ENCODE data around the gene RICTOR. TPM values are rescaled to one million over a fixed set of nuclear protein-coding genes. Genes with fewer than 3 reads are reported as not detected.
A peak's percentile ranks its signal among the peaks of the same experiment; 100 is the strongest.

RICTOR gene
- total RNA-seq, 4 donors from 2014 or later = 24.0 to 46.1 (median 31.9) TPM

DNA sequence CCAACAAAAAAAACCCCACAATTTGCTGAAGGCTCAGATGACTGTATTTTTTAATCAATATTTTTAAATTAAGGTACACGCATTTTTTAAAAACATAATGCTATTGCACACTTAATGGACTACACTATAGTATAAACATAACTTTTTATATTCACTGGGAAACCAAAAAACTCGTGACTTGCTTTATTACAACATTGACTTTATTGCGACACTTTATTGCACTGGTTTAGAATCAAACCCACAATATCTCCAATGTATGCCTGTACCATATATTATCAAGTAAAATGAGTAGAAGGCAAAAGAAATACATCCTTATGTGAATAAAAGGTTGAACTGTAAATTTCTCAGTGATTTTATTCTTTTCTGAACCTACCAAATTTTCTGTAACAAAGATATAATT, 53.7 kb downstream of the RICTOR start:
- WGBS, 2 donors (ENCODE audit: low coverage in 1 of 2) = 90% methylated on average over 3 of the region's 3 CpGs
- Histone ChIP-seq H3K36me3 (peaks cover 0 to 24% of the 10 kb centered on the region in 2 donors), H3K4me3 (no peak overlapping the region), H3K27ac (no peak overlapping the region), H3K27me3 (no peaks in the 10 kb centered on the region), H3K9me3 (peaks cover 0 to under 1% (median 0%) of the 10 kb centered on the region in 3 donors), H3K4me1 (peaks cover 6 to 43% (median 6%) of the 10 kb centered on the region in 3 donors)
- TF ChIP-seq EP300 (IDR thresholded peaks at IDR 0.05) (no peak), POLR2AphosphoS5 (IDR thresholded peaks at IDR 0.05) (no peak)
- TF ChIP-seq, protein P1, sequence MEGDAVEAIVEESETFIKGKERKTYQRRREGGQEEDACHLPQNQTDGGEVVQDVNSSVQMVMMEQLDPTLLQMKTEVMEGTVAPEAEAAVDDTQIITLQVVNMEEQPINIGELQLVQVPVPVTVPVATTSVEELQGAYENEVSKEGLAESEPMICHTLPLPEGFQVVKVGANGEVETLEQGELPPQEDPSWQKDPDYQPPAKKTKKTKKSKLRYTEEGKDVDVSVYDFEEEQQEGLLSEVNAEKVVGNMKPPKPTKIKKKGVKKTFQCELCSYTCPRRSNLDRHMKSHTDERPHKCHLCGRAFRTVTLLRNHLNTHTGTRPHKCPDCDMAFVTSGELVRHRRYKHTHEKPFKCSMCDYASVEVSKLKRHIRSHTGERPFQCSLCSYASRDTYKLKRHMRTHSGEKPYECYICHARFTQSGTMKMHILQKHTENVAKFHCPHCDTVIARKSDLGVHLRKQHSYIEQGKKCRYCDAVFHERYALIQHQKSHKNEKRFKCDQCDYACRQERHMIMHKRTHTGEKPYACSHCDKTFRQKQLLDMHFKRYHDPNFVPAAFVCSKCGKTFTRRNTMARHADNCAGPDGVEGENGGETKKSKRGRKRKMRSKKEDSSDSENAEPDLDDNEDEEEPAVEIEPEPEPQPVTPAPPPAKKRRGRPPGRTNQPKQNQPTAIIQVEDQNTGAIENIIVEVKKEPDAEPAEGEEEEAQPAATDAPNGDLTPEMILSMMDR (IDR thresholded peaks at IDR 0.05) = no peak
- ATAC-seq = no peak

DNA sequence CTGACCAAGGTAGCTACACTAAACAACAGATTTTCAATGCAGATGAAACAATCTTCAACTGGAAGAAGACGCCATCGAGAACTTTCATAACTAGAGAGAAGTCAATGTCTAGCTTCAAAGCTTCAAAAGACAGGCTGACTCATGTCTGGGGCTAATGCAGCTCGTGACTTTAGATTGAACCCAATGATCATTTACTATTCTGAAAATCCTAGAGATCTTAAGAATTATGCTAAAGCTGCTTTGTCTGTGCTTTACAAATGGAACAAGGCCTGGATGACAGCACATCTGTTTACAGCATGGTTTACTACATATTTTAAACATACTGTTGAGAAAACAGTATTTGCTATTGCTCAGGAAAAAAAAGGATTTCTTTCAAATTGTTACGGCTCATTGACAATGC, 54.9 kb downstream of the RICTOR start:
- 84 to 86% methylated on average over 4 of the region's 4 CpGs for WGBS, 2 donors (ENCODE audit: low coverage in 1 of 2)
- H3K27ac ChIP-seq = no peak overlapping the region
- H3K27me3 ChIP-seq = no peaks in the 10 kb centered on the region
- H3K9me3 ChIP-seq = no peaks in the 10 kb centered on the region
- H3K36me3 ChIP-seq = peaks cover 0 to 24% of the 10 kb centered on the region in 2 donors
- no peak overlapping the region for H3K4me3 ChIP-seq
- no peak for ATAC-seq
- TF ChIP-seq EP300 (IDR thresholded peaks at IDR 0.05) (no peak), POLR2A (IDR thresholded peaks at IDR 0.05) (no peak), POLR2AphosphoS5 (IDR thresholded peaks at IDR 0.05) (no peak)
- TF ChIP-seq, protein P1 (IDR thresholded peaks at IDR 0.05) = no peak
- H3K4me1 ChIP-seq = peaks cover 6 to 48% (median 10%) of the 10 kb centered on the region in 3 donors

DNA sequence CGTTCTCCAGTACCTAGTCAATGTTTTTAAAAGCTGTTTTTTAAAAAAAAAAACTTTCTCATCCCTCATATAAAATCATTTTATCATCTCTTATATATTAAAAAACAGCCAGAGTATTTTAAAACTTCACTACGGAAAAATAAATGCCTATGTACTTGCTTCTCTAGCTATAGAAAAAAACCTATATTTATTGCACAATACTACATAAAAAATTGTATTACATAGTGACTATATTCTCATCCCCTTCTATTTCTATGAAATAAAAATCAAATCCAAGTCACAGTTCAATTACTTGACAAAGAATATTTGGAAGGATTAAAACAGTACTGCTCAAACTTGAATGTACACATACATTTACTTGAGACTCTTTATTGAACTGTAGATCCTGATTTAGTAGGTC, 56.7 kb downstream of the RICTOR start:
- Histone ChIP-seq H3K36me3 (peaks cover 0 to 24% of the 10 kb centered on the region in 2 donors), H3K27me3 (no peaks in the 10 kb centered on the region), H3K4me3 (no peak overlapping the region), H3K27ac (no peak overlapping the region), H3K9me3 (no peaks in the 10 kb centered on the region), H3K4me1 (peaks cover 6 to 37% (median 17%) of the 10 kb centered on the region in 3 donors)
- no peak for ATAC-seq
- WGBS, 2 donors (ENCODE audit: low coverage in 1 of 2) = 82 to 98% methylated on average over 2 of the region's 2 CpGs
- TF ChIP-seq POLR2A (IDR thresholded peaks at IDR 0.05) (no peak), EP300 (IDR thresholded peaks at IDR 0.05) (no peak)
- TF ChIP-seq, protein P1 (IDR thresholded peaks at IDR 0.05) = no peak

DNA sequence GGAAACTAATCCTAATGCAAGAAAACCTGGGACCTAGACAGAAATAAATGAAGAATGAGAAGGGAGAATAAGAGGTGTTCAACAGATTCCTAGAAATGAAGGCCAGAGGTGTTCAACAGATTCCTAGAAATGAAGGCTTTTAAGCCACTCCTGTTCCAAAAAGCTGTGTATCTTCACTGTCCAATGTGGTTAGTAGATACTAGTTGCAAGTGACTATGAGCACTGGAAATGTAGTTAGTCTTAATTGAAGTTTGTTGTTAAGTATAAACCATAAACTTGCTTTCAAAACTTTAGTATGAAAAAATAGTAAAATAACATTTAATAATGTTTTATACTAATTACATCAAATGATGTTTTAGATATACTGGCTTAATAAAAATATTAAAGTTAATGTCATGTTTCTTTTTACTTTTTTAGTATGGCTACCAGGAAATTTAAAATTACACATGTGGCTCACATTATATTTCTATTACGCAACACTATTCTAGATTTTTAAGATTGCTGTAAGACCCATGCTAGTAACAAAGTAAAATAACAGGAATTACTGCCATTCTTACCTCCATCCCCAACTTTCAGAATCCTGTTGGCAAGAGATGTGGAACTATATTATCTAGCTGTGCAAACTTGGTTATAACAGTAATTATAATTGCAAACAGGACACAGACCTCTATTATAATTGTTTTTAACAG, 57.5 kb downstream of the RICTOR start:
- WGBS, 2 donors (ENCODE audit: low coverage in 1 of 2) = 96 to 100% methylated on average over 1 of the region's 1 CpG
- Histone ChIP-seq H3K4me3 (no peak overlapping the region), H3K9me3 (no peaks in the 10 kb centered on the region), H3K36me3 (peaks cover 0 to 30% of the 10 kb centered on the region in 2 donors), H3K27ac (peak overlapping the region in 2 of 4 donors; percentile 72 to 81), H3K4me1 (peaks cover 5 to 36% (median 17%) of the 10 kb centered on the region in 3 donors), H3K27me3 (no peaks in the 10 kb centered on the region)
- TF ChIP-seq POLR2A (IDR thresholded peaks at IDR 0.05) (no peak), POLR2AphosphoS5 (IDR thresholded peaks at IDR 0.05) (no peak), EP300 (IDR thresholded peaks at IDR 0.05) (no peak)
- TF ChIP-seq, protein P1 (IDR thresholded peaks at IDR 0.05) = no peak
- ATAC-seq = no peak
